ENCODE data around the gene IL17REL. TPM values are rescaled to one million over a fixed set of nuclear protein-coding genes. Genes with fewer than 3 reads are reported as not detected.

Gene IL17REL
- total RNA-seq, 2 experiments from 2014 or later = not detected

GRCh38 chr22:49970528-49971231 lies 41.9 kb downstream of the IL17REL start:
- POLR2A ChIA-PET = interaction anchor here (1.0 to 2.3 kb wide), 5 partner anchors 10 to 115 kb away, joined by 3 to 30 read pairs (median 7); partner anchors contain the start of genes MLC1 and PIM3
- Mint-ChIP-seq H3K27ac (peak overlapping the region; percentile 90), H3K9me3 (no peaks in the 10 kb centered on the region), H3K4me3 (peak overlapping the region; percentile 85), H3K4me1 (peaks cover 13% of the 10 kb centered on the region), H3K36me3 (no peaks in the 10 kb centered on the region), H3K27me3 (no peaks in the 10 kb centered on the region)
- peak; percentile 85 for DNase-seq
- ATAC-seq (ENCODE audit: low read depth) = peak; percentile 87

DNA sequence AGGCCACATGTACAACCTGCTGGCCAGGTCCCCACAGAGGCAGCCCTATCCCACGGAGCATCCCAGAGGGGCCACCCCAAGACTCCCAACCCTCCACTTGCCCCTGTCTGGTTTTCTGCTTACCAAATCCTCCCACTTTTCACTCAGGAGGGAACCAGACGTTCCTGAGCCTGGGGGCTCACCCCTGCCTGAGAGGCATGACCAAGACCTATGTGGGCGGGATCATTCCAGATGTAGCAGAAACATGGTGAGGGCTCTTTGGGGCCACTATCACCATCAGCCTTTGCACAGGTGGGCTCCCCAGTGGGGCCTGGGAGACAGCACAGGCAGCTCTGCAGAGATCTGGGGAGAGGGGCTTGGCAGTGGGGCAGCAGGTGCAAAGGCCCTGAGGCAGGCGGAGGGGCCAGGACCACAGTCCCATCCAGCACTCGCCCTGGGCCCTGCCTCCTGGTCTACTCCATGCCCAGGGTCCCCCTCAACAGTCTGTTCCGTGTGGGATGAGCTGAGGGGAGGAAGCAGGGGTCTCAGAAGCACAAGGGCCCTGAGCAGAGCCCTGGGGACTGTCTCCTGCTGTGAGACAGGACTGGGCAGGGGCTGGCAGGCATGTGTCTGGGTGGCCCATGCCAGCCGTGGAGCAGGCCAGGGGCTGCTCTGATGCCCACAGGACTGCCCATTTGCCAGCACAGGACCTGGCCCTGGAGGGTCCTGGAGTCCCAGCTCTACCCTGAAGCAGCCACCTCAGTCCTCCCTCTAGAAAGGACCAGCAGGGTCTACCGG lies 42.6 kb downstream of the IL17REL start:
- Mint-ChIP-seq H3K4me1 (peaks cover 7% of the 10 kb centered on the region), H3K4me3 (peak overlapping the region; percentile 85), H3K36me3 (no peaks in the 10 kb centered on the region), H3K27me3 (no peaks in the 10 kb centered on the region), H3K9me3 (no peaks in the 10 kb centered on the region), H3K27ac (peak overlapping the region; percentile 90)
- DNase-seq (no peak), ATAC-seq (ENCODE audit: low read depth) (no peak)
- POLR2A ChIA-PET = interaction anchor here (1.0 to 2.3 kb wide), 3 partner anchors 9 to 45 kb away, joined by 3 to 30 read pairs (median 21); partner anchors contain the start of gene PIM3

DNA sequence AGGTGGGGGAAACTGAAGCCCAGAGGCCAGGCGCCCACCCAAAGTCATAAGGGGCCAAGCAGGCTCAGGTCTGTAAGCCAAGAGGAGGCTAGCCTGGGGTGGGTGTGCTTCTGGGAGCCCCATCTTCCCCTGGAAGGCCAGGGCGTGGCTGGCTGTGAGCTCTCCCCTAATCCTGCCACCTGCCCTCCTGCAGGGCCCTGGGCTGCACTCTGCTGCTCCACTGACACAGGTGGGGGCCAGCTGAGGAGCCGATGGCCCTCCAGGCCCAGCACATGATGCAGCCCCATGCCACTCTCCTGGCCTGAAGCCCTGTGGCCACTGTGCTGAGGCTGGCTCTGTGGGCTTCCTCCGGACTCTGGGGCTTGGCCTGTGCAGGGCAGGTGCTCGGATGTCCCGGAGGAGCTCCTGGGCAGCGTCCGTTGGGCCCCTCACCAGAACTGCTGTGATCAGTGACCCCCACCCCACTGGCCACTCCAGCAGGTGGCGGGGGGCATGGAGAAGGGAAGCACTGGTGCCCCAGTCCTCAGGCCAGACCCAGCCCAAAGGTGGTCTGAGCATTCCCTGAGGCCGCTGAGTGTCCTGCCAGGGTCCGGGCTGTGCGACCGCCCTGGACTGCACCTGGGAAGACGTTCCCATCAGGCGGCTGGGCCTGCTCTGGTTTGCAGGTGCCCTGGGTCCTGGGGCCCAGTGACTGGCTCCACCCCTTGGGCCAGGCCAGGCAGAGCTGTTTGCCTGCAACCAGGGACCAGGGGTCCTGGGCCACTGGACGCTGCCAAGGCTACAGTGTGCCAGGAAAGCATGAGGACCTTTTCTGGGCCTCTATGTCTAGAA lies 43.5 kb downstream of the IL17REL start:
- DNase-seq = peak; percentile 45

GRCh38 chr22:49968313-49968830 lies 44.2 kb downstream of the IL17REL start:
- Mint-ChIP-seq H3K27me3 (no peaks in the 10 kb centered on the region), H3K27ac (no peak overlapping the region), H3K4me3 (no peak overlapping the region), H3K9me3 (no peaks in the 10 kb centered on the region), H3K36me3 (peaks cover 6% of the 10 kb centered on the region), H3K4me1 (peaks cover 16% of the 10 kb centered on the region)
- ATAC-seq (ENCODE audit: low read depth) = no peak
- POLR2A ChIA-PET = interaction anchor here (0.9 to 1.6 kb wide), 2 partner anchors 32 to 179 kb away, joined by 5 read pairs; no protein-coding TSS in a partner anchor
- no peak for DNase-seq

More for the DNA sequence above, 43.5 kb downstream of the IL17REL start:
- Mint-ChIP-seq H3K36me3 (no peaks in the 10 kb centered on the region), H3K4me1 (peaks cover 9% of the 10 kb centered on the region), H3K27ac (no peak overlapping the region), H3K27me3 (no peaks in the 10 kb centered on the region), H3K4me3 (no peak overlapping the region), H3K9me3 (no peaks in the 10 kb centered on the region)
- no peak for ATAC-seq (ENCODE audit: low read depth)
- POLR2A ChIA-PET = interaction anchor here (0.9 kb wide), 1 partner anchor 180 kb away, joined by 5 read pairs; no protein-coding TSS in a partner anchor

GRCh38 chr22:49967706-49968208 lies 44.8 kb downstream of the IL17REL start:
- peaks cover 16% of the 10 kb centered on the region for H3K4me1 Mint-ChIP-seq
- no peaks in the 10 kb centered on the region for H3K27me3 Mint-ChIP-seq
- ATAC-seq (ENCODE audit: low read depth) (no peak), DNase-seq (no peak)
- H3K36me3 Mint-ChIP-seq = peaks cover 6% of the 10 kb centered on the region
- no peak overlapping the region for H3K4me3 Mint-ChIP-seq
- H3K27ac Mint-ChIP-seq = no peak overlapping the region
- no peaks in the 10 kb centered on the region for H3K9me3 Mint-ChIP-seq
- POLR2A ChIA-PET = interaction anchor here (1.6 kb wide), 1 partner anchor 31 kb away, joined by 5 read pairs; no protein-coding TSS in a partner anchor

GRCh38 chr22:49966774-49967705 lies 45.5 kb downstream of the IL17REL start:
- Mint-ChIP-seq H3K27ac (no peak overlapping the region), H3K9me3 (no peaks in the 10 kb centered on the region), H3K4me1 (peaks cover 16% of the 10 kb centered on the region), H3K27me3 (no peaks in the 10 kb centered on the region), H3K36me3 (peaks cover 6% of the 10 kb centered on the region), H3K4me3 (no peak overlapping the region)
- POLR2A ChIA-PET = interaction anchor here (0.8 to 1.6 kb wide), 2 partner anchors 31 to 36 kb away, joined by 3 to 5 read pairs; no protein-coding TSS in a partner anchor
- no peak for ATAC-seq (ENCODE audit: low read depth)
- DNase-seq = peak; percentile 42

GRCh38 chr22:49966041-49966773 lies 46.4 kb downstream of the IL17REL start:
- Mint-ChIP-seq H3K27ac (no peak overlapping the region), H3K9me3 (no peaks in the 10 kb centered on the region), H3K27me3 (no peaks in the 10 kb centered on the region), H3K4me1 (peaks cover 16% of the 10 kb centered on the region), H3K36me3 (peaks cover 10% of the 10 kb centered on the region), H3K4me3 (no peak overlapping the region)
- ATAC-seq (ENCODE audit: low read depth) = no peak
- POLR2A ChIA-PET = interaction anchor here (0.8 kb wide), 1 partner anchor 36 kb away, joined by 3 read pairs; no protein-coding TSS in a partner anchor
- DNase-seq = peak; percentile 41

GRCh38 chr22:49965091-49966040 lies 47.2 kb downstream of the IL17REL start:
- H3K27me3 Mint-ChIP-seq = no peaks in the 10 kb centered on the region
- ATAC-seq (ENCODE audit: low read depth) = no peak
- DNase-seq = peak; percentile 42
- H3K4me1 Mint-ChIP-seq = peaks cover 11% of the 10 kb centered on the region
- no peaks in the 10 kb centered on the region for H3K9me3 Mint-ChIP-seq
- POLR2A ChIA-PET = no interaction called here
- H3K4me3 Mint-ChIP-seq = no peak overlapping the region
- H3K36me3 Mint-ChIP-seq = peaks cover 10% of the 10 kb centered on the region
- no peak overlapping the region for H3K27ac Mint-ChIP-seq

- no peak for ATAC-seq (ENCODE audit: low read depth)
- peaks cover 13% of the 10 kb centered on the region for H3K4me1 Mint-ChIP-seq
- peaks cover 10% of the 10 kb centered on the region for H3K36me3 Mint-ChIP-seq
- POLR2A ChIA-PET = no interaction called here
- peak; percentile 53 for DNase-seq
- no peaks in the 10 kb centered on the region for H3K27me3 Mint-ChIP-seq
- H3K27ac Mint-ChIP-seq = no peak overlapping the region
- peak overlapping the region; percentile 55 for H3K4me3 Mint-ChIP-seq
- H3K9me3 Mint-ChIP-seq = no peaks in the 10 kb centered on the region
Measured at GRCh38 chr22:49964136-49965090, 48.2 kb downstream of the IL17REL start.

DNA sequence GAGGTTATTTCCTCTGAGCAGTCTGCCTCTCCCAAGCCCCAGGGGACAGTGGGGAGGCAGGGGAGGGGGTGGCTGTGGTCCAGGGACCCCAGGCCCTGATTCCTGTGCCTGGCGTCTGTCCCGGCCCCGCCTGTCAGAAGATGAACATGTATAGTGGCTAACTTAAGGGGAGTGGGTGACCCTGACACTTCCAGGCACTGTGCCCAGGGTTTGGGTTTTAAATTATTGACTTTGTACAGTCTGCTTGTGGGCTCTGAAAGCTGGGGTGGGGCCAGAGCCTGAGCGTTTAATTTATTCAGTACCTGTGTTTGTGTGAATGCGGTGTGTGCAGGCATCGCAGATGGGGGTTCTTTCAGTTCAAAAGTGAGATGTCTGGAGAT lies 48.9 kb downstream of the IL17REL start:
- no peak for ATAC-seq (ENCODE audit: low read depth)
- no peaks in the 10 kb centered on the region for H3K9me3 Mint-ChIP-seq
- POLR2A ChIA-PET = interaction anchor here (3.7 kb wide), 1 partner anchor 30 kb away, joined by 15 read pairs; no protein-coding TSS in a partner anchor
- H3K27me3 Mint-ChIP-seq = no peaks in the 10 kb centered on the region
- peaks cover 15% of the 10 kb centered on the region for H3K4me1 Mint-ChIP-seq
- H3K27ac Mint-ChIP-seq = peak overlapping the region; percentile 48
- peak; percentile 33 for DNase-seq
- peak overlapping the region; percentile 55 for H3K4me3 Mint-ChIP-seq
- H3K36me3 Mint-ChIP-seq = peaks cover 10% of the 10 kb centered on the region

Measured in activated naive CD8-positive, alpha-beta T cell treated with anti-CD3 and anti-CD28 coated beads, Interleukin-2, amount 10 ng/mL, durations not matched to agents 7 days and 5 days (primary cell).